ENCODE data around the gene ATP10B. TPM values are rescaled to one million over a fixed set of nuclear protein-coding genes. Genes with fewer than 3 reads are reported as not detected.

The ATP10B gene
- total RNA-seq, 4 donors from 2014 or later = 17.9 to 29.6 (median 23.5) TPM

GRCh38 chr5:160646033-160646432, 206.0 kb downstream of the ATP10B start:
- no peak for TF ChIP-seq CTCF (IDR thresholded peaks at IDR 0.05)
- TF ChIP-seq POLR2A (IDR thresholded peaks at IDR 0.05) = no peak
- no peak for DNase-seq (ENCODE audit: low spot score in 2 of 2)
- no peak overlapping the region for H3K4me3 ChIP-seq (ENCODE audit: low read depth, poor library complexity, severe bottlenecking)
- intact Hi-C loops (cut with DNase I; ENCODE audit: low total_unique reads) = no loop called here

GRCh38 chr5:160643616-160644240, 208.3 kb downstream of the ATP10B start:
- DNase-seq (ENCODE audit: low spot score in 2 of 2) = no peak
- intact Hi-C loops (cut with DNase I; ENCODE audit: low total_unique reads) = no loop called here
- TF ChIP-seq CTCF (IDR thresholded peaks at IDR 0.05) (no peak), POLR2A (IDR thresholded peaks at IDR 0.05) (no peak)
- H3K4me3 ChIP-seq (ENCODE audit: low read depth, poor library complexity, severe bottlenecking) = no peak overlapping the region
- WGBS, 2 donors = 78 to 81% methylated on average over 4 of the region's 4 CpGs

GRCh38 chr5:160641405-160641804, 210.6 kb downstream of the ATP10B start:
- TF ChIP-seq CTCF (IDR thresholded peaks at IDR 0.05) (no peak), POLR2A (IDR thresholded peaks at IDR 0.05) (no peak)
- DNase-seq (ENCODE audit: low spot score in 2 of 2) = no peak
- intact Hi-C loops (cut with DNase I; ENCODE audit: low total_unique reads) = no loop called here
- no peak overlapping the region for H3K4me3 ChIP-seq (ENCODE audit: low read depth, poor library complexity, severe bottlenecking)

GRCh38 chr5:160640406-160640805, 211.6 kb downstream of the ATP10B start:
- no peak overlapping the region for H3K4me3 ChIP-seq (ENCODE audit: low read depth, poor library complexity, severe bottlenecking)
- no peak for DNase-seq (ENCODE audit: low spot score in 2 of 2)
- no peak for TF ChIP-seq CTCF (IDR thresholded peaks at IDR 0.05)
- no peak for TF ChIP-seq POLR2A (IDR thresholded peaks at IDR 0.05)
- intact Hi-C loops (cut with DNase I; ENCODE audit: low total_unique reads) = no loop called here
- WGBS, 2 donors = 86 to 90% methylated on average over 7 of the region's 7 CpGs

- DNase-seq (ENCODE audit: low spot score in 2 of 2) = no peak
- no peak for TF ChIP-seq CTCF (IDR thresholded peaks at IDR 0.05)
- no peak for TF ChIP-seq POLR2A (IDR thresholded peaks at IDR 0.05)
- WGBS, 2 donors = 76 to 82% methylated on average over 3 of the region's 3 CpGs
- intact Hi-C loops (cut with DNase I; ENCODE audit: low total_unique reads) = no loop called here
- no peak overlapping the region for H3K4me3 ChIP-seq (ENCODE audit: low read depth, poor library complexity, severe bottlenecking)
Observed at GRCh38 chr5:160638161-160638742, 213.8 kb downstream of the ATP10B start.
